Spleen (tissue), 7 donors: ENCODE data around the gene TMEM139.

ENCODE experiments used
- CTCF ChIP-seq, 11 experiments: fragments of 200-600 bp in 7 of 11; fragments of 450-650 bp in 4 of 11; sonication (generic) in 4 of 11; IDR thresholded peaks in 8 of 11; conservative IDR thresholded peaks in 3 of 11; 1 replicate in 7 of 11; 2 replicates in 4 of 11; pipeline versions ENCODE4 v1.4.0 to v1.8.0; 2016 to 2021; ENCODE audit warnings: antibody characterized with exemption in 11 of 11, inconsistent platforms in 4 of 11, mild to moderate bottlenecking in 1 of 11
- POLR2A ChIP-seq, 3 donors: fragments of 450-650 bp; IDR thresholded peaks; one replicate each; pipeline ENCODE4 v1.5.1; 2017; ENCODE audit warnings: antibody characterized with exemption in 3 of 3, mild to moderate bottlenecking in 1 of 3
- POLR2AphosphoS5 ChIP-seq, 3 donors: sonication (generic); formaldehyde crosslinking; IDR thresholded peaks; one replicate each; pipeline ENCODE4 v1.5.1; 2017; ENCODE audit warnings: antibody characterized with exemption in 3 of 3
- donor health status: DM: no; HTN: no; CAD: no; lungs with moderate emphysema.
- donor health status: DM: no; HTN: no; CAD: no.
- donor health status: DM: no; HTN: no; CAD: no.

DNA sequence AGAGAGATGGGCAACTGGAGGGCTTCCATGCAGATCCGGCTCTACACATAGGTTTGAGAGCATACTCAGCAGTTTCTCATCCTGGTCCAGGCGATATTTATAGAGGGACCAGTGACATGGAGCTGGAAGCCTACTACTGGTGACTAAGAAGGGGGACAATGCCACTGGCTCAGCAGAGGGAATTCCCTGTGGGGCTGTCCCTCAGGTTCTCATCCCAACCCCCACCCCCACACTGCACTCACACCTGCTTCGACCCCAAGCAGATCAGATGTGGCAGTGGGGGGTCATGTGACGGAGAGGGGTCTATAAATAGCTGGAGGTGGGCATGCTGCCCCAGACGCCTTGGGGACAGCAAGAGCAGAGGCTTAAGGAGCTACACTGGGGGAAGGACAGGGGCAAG lies 31.0 kb downstream of the TMEM139 start, which contains the start of gene CLCN1:
- TF ChIP-seq POLR2AphosphoS5 (IDR thresholded peaks at IDR 0.05) (no peak), CTCF (IDR thresholded peaks at IDR 0.05 in 8 of 11, conservative IDR thresholded peaks at IDR 0.05 in 3 of 11) (no peak), POLR2A (IDR thresholded peaks at IDR 0.05) (no peak)
